SK-N-SH treated with all-trans-retinoic acid at 6 μM for 48 hours (cell line): ENCODE results near the gene RAPH1.
A peak's percentile ranks its signal among the peaks of the same experiment; 100 is the strongest.
"Not testable (repeated sequence)": the region's sequence is repeated elsewhere in the genome, so short reads cannot be mapped to it uniquely, and the experiment has no call there.

Source experiments
- ATAC-seq: fragments of 200-7000 bp; cut with Tn5 transposase; 3 replicates; pipeline ENCODE4 v1.9.1; 2020; ENCODE audit warnings: mild to moderate bottlenecking, moderate library complexity
- ARNTL ChIP-seq: fragments of 450-650 bp; formaldehyde crosslinking; IDR thresholded peaks from 2 replicates; pipeline ENCODE4 v1.5.0; 2020; ENCODE audit warnings: low read depth, mild to moderate bottlenecking, moderate library complexity, borderline replicate concordance
- CSDC2 ChIP-seq: fragments of 250-450 bp; sonication (Bioruptor Pico); IDR thresholded peaks from 2 replicates; pipeline ENCODE4 v1.5.0; 2020; ENCODE audit warnings: mild to moderate bottlenecking, moderate library complexity
- GLIS3 ChIP-seq: fragments of 250-450 bp; sonication (Bioruptor Pico); IDR thresholded peaks from 2 replicates; pipeline ENCODE4 v1.5.0; 2020; ENCODE audit warnings: mild to moderate bottlenecking, moderate library complexity
- PPARA ChIP-seq: fragments of 250-450 bp; sonication (Bioruptor Pico); IDR thresholded peaks from 2 replicates; pipeline ENCODE4 v1.5.0; 2020; ENCODE audit warnings: mild to moderate bottlenecking, borderline replicate concordance
- RARB ChIP-seq: fragments of 250-450 bp; sonication (Bioruptor Pico); IDR thresholded peaks from 2 replicates; pipeline ENCODE4 v1.8.0; 2021; ENCODE audit warnings: mild to moderate bottlenecking, moderate library complexity
- TOX ChIP-seq: fragments of 250-450 bp; sonication (Bioruptor Pico); IDR thresholded peaks from 2 replicates; pipeline ENCODE4 v1.8.0; 2021; ENCODE audit warnings: mild to moderate bottlenecking, moderate library complexity, borderline replicate concordance
- ZFP30 ChIP-seq: fragments of 450-650 bp; formaldehyde crosslinking; IDR thresholded peaks from 2 replicates; pipeline ENCODE4 v1.5.0; 2022; ENCODE audit warnings: mild to moderate bottlenecking, moderate library complexity
- ZNF565 ChIP-seq: fragments of 450-650 bp; formaldehyde crosslinking; conservative IDR thresholded peaks from 2 replicates; pipeline ENCODE4 v1.5.0; 2020; ENCODE audit warnings: low read depth, mild to moderate bottlenecking, moderate library complexity
- ZNF70 ChIP-seq: fragments of 450-650 bp; formaldehyde crosslinking; IDR thresholded peaks from 2 replicates; pipeline ENCODE4 v1.5.0; 2020; ENCODE audit warnings: mild to moderate bottlenecking, moderate library complexity
- TF ChIP-seq, protein P1 (sequence below): fragments of 250-450 bp; sonication (Bioruptor Pico); IDR thresholded peaks from 2 replicates; pipeline ENCODE4 v1.5.1; 2021; ENCODE audit warnings: mild to moderate bottlenecking, moderate library complexity
- TF ChIP-seq, protein P2 (sequence below): fragments of 250-450 bp; sonication (Bioruptor Pico); IDR thresholded peaks from 2 replicates; pipeline ENCODE4 v1.8.0; 2021; ENCODE audit warnings: low read depth, mild to moderate bottlenecking, moderate library complexity, borderline replicate concordance
- TF ChIP-seq, protein P3 (sequence below): fragments of 250-450 bp; sonication (Bioruptor Pico); IDR thresholded peaks from 2 replicates; pipeline ENCODE4 v1.5.0; 2020; ENCODE audit warnings: mild to moderate bottlenecking, moderate library complexity

The RAPH1 gene

DNA sequence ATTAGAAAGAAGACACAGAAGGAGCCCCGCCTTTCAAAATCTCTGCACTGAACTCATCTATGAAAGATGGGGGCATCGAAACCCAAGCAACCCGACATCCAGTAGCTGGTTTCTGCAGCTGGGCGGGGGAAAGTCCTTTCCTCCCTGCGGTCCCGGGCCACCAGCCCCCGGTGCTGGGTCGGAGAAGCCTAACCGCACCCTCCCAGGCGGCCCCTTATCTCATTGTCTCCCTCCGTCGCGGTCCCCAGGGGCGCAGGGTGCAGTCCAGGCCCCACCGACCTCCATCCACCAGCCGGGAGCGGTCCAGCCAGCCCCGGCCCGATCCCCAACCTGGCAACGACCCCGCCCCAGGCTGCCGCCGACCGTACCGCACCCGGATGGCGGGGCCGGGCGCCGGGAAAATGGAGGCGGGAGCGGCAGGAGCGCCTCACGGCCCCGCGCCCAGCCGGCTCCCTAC, 452 bp downstream of the RAPH1 start:
- TF ChIP-seq GLIS3 (no peak), PPARA (CRISPR knock-in tag) (no peak), ARNTL (CRISPR knock-in tag) (no peak), ZFP30 (CRISPR knock-in tag) (no peak)
- TF ChIP-seq, protein P1, sequence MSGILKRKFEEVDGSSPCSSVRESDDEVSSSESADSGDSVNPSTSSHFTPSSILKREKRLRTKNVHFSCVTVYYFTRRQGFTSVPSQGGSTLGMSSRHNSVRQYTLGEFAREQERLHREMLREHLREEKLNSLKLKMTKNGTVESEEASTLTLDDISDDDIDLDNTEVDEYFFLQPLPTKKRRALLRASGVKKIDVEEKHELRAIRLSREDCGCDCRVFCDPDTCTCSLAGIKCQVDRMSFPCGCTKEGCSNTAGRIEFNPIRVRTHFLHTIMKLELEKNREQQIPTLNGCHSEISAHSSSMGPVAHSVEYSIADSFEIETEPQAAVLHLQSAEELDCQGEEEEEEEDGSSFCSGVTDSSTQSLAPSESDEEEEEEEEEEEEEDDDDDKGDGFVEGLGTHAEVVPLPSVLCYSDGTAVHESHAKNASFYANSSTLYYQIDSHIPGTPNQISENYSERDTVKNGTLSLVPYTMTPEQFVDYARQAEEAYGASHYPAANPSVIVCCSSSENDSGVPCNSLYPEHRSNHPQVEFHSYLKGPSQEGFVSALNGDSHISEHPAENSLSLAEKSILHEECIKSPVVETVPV = no peak
- TF ChIP-seq, protein P2, sequence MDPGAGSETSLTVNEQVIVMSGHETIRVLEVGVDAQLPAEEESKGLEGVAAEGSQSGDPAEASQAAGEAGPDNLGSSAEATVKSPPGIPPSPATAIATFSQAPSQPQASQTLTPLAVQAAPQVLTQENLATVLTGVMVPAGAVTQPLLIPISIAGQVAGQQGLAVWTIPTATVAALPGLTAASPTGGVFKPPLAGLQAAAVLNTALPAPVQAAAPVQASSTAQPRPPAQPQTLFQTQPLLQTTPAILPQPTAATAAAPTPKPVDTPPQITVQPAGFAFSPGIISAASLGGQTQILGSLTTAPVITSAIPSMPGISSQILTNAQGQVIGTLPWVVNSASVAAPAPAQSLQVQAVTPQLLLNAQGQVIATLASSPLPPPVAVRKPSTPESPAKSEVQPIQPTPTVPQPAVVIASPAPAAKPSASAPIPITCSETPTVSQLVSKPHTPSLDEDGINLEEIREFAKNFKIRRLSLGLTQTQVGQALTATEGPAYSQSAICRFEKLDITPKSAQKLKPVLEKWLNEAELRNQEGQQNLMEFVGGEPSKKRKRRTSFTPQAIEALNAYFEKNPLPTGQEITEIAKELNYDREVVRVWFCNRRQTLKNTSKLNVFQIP (CRISPR knock-in tag) = no peak
- peak; percentile 50 for ATAC-seq

DNA sequence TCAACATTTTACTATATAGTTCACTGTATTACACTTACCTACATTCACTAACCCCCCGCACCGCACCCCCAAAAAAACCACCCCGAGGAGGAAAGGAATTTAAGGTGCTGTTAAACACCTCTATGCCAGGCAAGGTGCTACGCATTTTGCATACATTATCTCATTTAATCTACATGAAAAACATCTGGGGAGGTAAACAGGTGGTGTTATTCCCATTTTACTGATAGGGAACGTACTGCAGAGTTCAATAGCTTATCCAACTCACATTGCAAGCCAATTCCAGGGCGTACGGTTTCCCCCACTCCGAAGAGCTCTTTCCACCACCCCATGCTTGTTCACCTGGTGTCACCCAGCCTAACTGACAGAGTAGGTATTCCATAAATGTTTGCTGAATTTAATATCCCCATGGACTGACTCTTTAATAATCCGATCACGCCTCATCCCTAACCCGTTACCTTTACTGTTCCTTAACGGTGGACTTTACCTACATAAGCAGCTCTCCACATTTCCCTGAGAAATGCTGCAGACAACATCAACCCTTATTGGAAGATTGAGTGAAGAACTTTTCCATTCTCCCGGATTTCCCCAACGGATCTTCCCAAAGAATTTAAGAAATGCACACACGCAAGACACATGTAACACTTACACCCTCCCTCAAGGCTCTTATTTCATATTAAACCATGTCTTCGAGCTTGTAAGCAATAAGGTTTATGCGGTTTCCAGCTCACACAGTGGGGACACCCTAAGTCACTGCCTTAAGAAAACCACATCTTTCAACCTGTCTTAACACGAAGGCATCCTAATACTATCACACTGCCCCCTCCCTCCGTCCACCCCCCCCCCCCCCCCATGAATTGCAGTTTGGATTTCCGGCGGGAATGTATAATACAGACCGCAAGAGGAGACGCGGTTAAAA, 1.2 kb downstream of the RAPH1 start:
- peak; percentile 93 for TF ChIP-seq ZNF70 (CRISPR knock-in tag)
- TF ChIP-seq, protein P1 = no peak
- no peak for TF ChIP-seq ZFP30 (CRISPR knock-in tag)
- ATAC-seq = peak; percentile 51

DNA sequence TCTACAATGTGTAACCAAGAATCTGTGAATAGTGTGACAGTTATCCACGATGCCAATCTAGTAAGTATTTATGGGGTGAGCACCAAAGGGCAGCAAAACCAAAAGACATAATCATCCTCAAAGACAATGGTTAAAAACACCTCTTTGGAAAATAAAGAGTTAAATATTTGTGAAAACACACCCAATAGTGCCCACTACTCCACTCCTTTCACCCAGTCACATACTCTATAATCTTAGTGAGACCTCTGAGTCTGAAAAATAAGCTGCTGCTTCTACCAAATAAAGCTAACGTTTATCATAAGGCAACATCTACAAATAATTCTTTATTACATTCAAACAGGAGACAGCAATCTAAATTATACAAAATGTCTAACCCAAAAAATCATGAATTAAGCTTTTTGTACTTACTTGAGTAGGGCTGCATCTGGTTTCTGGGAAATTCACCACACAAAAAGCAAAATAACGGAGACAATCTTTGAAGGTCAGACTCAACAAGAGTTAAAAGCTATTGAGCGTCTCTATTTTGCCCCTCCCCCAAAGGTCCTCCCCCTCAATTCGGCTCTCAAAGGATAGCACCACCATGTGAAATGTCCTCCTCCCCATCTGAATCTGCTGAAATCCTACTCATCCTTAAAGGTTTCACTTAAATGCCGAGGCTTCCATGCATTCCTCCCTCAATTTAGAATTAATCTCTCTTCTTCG, 2.0 kb downstream of the RAPH1 start:
- TF ChIP-seq, protein P3, sequence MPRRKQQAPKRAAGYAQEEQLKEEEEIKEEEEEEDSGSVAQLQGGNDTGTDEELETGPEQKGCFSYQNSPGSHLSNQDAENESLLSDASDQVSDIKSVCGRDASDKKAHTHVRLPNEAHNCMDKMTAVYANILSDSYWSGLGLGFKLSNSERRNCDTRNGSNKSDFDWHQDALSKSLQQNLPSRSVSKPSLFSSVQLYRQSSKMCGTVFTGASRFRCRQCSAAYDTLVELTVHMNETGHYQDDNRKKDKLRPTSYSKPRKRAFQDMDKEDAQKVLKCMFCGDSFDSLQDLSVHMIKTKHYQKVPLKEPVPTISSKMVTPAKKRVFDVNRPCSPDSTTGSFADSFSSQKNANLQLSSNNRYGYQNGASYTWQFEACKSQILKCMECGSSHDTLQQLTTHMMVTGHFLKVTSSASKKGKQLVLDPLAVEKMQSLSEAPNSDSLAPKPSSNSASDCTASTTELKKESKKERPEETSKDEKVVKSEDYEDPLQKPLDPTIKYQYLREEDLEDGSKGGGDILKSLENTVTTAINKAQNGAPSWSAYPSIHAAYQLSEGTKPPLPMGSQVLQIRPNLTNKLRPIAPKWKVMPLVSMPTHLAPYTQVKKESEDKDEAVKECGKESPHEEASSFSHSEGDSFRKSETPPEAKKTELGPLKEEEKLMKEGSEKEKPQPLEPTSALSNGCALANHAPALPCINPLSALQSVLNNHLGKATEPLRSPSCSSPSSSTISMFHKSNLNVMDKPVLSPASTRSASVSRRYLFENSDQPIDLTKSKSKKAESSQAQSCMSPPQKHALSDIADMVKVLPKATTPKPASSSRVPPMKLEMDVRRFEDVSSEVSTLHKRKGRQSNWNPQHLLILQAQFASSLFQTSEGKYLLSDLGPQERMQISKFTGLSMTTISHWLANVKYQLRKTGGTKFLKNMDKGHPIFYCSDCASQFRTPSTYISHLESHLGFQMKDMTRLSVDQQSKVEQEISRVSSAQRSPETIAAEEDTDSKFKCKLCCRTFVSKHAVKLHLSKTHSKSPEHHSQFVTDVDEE = no peak
- TF ChIP-seq TOX (CRISPR knock-in tag) (no peak), CSDC2 (no peak), RARB (CRISPR knock-in tag) (no peak)
- ATAC-seq = peak; percentile 24

DNA sequence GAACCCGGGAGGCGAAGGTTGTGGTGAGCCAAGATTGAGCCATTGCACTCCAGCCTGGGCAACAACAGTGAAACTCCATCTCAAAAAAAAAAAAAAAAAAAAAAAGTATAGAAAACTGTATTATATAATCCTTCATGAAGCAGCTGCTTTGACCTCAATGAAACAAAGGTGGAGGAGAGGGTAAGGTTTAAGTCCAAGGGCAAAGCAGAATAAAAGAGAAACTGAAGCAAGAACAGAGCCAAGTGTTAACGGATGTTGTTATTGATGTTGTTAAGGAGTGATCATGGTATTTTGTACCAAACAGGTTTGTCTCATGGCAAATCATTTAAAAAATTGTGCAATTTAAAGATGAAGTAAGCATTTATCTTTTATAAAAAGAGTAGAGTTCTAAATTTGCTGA, 7.4 kb downstream of the RAPH1 start:
- TF ChIP-seq TOX (CRISPR knock-in tag) (no peak), CSDC2 (no peak), ARNTL (CRISPR knock-in tag) (no peak), ZNF565 (CRISPR knock-in tag) (no peak), RARB (CRISPR knock-in tag) (no peak)
- TF ChIP-seq, protein P1 = no peak
- no peak for ATAC-seq

DNA sequence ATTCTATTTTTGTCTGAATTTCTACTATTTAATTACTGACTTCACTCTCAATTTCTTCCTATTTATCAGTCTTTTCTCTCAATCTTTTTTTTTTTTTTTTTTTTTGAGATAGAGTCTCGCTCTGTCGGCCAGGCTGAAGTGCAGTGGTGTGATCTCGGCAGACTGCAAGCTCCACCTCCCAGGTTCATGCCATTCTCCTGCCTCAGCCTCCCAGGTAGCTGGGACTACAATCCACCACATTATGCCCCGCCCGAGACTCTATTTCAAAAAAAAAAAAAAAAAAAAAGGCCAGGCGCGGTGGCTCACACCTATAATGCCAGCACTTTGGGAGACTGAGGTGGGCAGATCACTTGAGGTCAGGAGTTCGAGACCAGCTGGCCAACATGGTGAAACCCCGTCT, 21.8 kb downstream of the RAPH1 start:
- not testable (repeated sequence) for ATAC-seq
